HG02759 (cell line): ENCODE measurements around the gene TIMM50.

Source experiments
- ATAC-seq: cut with Tn5 transposase; IDR thresholded peaks from one replicate; pipeline ENCODE4 v1.9.1; 2021; ENCODE audit warnings: mild to moderate bottlenecking, moderate library complexity; ENCODE audit not compliant: unreplicated experiment

Gene TIMM50

DNA sequence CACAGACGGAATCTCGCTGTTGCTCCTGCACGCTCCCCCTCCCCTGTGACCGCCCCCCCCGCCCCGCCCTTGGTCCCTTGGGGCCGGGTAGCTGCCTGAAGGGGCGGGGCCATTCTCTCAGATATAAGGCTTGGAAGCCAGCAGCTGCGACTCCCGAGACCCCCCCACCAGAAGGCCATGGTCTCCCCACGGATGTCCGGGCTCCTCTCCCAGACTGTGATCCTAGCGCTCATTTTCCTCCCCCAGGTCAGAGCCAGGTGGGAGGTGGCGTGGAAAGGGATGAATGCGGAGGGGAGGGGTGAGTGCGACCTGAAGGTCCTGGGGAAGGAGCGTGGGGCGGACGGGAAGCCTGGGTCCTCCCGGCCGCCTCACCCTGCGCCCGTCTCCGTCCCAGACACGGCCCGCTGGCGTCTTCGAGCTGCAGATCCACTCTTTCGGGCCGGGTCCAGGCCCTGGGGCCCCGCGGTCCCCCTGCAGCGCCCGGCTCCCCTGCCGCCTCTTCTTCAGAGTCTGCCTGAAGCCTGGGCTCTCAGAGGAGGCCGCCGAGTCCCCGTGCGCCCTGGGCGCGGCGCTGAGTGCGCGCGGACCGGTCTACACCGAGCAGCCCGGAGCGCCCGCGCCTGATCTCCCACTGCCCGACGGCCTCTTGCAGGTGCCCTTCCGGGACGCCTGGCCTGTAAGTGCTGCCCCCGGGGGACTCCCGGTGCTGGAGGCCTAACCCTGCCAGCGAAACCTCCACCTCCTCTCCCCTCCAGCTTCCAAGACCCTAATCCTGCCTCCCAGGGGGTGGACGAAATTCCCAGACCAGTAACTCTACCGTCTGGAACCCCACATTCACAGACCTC is 18.4 kb downstream of the TIMM50 start, which contains the start of gene DLL3:
TSS of gene DLL3 (plus strand) at position 150 of the 845 bp plus-strand sequence. CDS start at position 178, 28 bp downstream.
- ATAC-seq = no peak

DNA sequence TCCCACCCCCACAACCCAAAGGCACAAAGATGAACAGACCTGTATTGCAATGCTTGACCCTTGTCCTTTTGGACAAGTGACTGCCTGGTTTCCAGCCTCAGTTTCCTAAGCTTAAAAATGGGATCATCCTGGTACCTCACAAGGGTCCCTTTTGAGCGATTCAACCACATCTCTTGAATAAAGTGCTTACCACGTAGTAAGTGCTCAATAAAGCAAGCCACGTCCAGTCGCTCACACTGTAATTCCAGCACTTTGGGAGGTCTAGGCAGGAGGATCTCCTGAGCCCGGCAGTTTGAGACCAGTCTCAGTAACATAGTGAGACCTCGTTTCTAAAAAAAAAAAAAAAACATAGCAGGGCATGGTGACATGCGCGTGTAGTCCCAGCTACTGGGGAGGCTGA is 19.3 kb downstream of the TIMM50 start:
- no peak for ATAC-seq

DNA sequence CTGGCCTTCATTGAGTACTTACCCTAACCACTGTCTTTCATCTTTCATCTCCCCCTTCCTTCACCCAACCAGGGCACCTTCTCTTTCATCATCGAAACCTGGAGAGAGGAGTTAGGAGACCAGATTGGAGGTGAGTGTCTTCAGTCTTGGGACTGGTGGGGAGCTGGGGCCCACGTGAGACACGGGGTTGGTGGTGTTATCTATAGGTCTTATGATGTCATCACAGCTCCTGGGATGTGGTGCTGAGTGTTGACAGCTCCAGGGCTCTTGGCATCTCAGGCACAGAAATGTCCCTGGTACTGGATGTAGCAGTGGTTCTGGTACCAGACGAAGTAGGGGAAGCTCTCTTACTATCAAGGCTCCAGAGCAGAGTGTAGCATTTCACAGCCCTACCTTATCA is 19.9 kb downstream of the TIMM50 start:
- no peak for ATAC-seq

DNA sequence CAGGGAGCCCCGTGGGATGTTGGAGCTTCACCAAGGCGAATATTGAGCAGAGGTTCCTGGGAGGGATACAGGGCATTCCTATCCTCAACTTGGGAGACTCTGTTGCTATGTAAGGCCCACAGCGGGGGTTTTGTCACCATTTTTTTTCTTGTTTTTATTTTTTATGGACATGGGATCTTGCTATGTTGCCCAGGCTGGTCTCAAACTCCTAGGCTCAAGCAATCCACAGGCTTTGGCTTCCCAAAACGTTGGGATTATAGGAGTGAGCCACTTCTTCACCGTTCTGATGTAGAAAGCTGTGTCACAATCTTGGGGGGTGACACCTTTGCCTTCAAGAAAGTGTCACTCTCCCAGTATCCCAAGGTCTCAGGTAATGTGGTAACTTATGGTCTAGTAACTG is 20.7 kb downstream of the TIMM50 start:
- ATAC-seq = no peak

DNA sequence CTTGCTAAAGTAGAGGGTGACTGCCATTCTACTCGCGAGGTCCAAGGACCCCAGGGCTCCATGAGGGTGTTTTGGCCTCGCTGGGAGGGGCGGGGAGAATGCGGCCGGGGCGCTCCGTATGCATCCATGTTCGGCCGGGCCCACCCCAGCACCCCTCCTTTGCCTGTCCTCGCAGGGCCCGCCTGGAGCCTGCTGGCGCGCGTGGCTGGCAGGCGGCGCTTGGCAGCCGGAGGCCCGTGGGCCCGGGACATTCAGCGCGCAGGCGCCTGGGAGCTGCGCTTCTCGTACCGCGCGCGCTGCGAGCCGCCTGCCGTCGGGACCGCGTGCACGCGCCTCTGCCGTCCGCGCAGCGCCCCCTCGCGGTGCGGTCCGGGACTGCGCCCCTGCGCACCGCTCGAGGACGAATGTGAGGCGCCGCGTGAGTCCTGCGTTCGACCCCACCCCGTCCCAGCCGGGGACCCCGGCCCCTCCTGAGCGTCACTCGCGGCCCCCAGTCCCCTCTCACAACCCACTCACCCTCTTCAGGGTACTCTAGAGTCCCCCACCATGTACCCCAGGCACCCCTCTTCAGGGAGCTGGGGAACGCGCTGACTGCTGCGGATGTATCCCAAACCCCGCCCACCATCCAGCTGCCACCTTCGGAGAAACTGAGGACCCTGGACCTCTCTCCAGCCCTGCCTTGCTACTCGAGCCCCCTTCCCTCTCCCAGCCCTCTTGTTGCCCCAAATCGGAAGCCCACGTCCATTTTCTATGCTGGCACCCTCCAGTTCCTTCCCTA is 22.2 kb downstream of the TIMM50 start:
- peak; percentile 46 for ATAC-seq

DNA sequence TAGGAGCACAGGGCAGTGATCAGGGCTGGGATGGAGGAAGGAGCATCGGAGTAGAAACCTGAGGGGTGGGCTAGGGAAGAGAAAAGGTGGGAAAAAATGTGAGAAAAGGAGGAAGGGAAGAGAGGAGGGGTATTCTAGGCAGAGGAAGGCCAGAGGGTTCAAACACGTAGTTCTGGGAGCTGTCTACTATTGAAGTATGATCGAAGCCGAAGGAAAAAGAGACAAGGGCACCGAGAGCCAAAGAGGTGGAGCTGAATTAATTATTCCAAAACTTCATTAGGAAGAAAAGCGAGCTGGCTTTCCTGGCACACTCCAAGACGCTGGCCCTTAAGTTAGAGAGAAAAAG is 25.9 kb downstream of the TIMM50 start:
- ATAC-seq = no peak

DNA sequence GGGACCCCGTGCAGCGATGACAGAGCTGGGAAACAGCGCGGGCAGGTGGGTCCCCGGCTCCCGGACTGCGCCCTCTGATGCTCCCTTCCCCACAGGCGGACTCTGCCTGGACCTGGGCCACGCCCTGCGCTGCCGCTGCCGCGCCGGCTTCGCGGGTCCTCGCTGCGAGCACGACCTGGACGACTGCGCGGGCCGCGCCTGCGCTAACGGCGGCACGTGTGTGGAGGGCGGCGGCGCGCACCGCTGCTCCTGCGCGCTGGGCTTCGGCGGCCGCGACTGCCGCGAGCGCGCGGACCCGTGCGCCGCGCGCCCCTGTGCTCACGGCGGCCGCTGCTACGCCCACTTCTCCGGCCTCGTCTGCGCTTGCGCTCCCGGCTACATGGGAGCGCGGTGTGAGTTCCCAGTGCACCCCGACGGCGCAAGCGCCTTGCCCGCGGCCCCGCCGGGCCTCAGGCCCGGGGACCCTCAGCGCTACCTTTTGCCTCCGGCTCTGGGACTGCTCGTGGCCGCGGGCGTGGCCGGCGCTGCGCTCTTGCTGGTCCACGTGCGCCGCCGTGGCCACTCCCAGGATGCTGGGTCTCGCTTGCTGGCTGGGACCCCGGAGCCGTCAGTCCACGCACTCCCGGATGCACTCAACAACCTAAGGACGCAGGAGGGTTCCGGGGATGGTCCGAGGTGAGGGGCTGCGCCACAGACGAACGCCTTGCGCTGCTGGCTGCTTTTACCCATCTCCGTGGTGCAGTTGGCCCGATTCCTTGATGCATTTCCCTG is 26.5 kb downstream of the TIMM50 start:
- ATAC-seq = no peak

DNA sequence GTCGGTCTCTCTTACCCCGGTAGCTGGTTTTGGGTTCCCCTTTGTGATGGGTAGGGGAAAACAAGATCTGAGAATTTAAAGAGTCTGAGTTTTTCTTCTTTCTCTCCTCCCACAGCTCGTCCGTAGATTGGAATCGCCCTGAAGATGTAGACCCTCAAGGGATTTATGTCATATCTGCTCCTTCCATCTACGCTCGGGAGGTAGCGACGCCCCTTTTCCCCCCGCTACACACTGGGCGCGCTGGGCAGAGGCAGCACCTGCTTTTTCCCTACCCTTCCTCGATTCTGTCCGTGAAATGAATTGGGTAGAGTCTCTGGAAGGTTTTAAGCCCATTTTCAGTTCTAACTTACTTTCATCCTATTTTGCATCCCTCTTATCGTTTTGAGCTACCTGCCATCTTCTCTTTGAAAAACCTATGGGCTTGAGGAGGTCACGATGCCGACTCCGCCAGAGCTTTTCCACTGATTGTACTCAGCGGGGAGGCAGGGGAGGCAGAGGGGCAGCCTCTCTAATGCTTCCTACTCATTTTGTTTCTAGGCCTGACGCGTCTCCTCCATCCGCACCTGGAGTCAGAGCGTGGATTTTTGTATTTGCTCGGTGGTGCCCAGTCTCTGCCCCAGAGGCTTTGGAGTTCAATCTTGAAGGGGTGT is 27.2 kb downstream of the TIMM50 start:
- no peak for ATAC-seq

DNA sequence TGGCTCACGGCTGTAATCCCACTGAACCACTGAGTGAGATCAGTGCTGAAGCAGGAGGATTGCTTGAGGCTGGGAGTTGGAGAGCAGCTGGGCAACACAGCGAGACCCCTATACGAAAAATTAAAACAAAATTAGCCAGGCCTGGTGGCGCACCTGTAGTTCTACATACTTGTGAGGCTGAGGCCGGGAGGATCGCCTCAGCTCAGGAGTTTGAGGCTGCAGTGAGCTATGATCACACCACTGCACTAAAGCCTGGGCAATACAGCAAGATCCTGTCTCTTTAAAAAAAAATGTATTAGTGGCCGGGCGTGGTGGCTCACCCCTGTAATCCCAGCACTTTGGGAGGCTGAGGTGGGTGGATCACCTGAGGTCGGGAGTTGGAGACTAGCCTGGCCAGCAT is 28.0 kb downstream of the TIMM50 start:
- no peak for ATAC-seq

DNA sequence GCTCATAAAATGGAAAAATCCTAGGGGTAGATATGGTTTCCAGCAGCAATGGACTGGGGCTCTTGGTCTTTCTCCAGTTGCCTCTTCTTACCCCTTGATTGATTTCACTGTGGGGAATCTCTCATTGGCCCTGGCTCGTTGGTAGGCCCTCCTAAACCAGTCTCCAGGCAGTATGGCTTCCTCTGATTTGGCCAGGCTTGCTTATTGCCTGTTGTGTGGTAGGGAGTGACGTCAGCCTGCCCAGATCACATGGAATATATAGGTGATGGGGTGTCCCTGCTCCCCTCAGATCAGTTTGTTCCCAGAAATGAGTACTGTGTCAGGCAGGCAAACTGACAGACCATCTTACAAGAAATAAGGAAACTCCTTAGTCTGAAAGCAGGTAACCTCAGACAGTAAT is 28.6 kb downstream of the TIMM50 start:
- no peak for ATAC-seq

DNA sequence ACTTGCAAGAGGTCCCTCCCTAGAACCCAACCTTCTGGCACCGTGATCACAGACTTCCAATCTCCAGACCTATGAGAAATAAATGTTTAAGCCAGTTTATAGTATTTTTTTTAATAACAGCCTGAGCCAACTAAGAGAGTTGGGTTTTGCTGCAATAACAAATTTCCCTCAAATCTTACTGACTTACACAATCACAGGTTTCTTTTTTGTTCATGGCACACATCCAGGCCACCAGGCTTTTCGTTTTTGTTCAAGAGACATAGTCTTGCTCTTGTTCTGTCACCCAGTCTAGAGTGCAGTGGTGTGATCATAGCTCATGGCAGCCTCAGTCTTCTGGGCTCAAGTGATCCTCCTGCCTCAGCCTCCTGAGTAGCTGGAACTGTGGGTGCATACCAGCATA is 32.4 kb downstream of the TIMM50 start:
- no peak for ATAC-seq

DNA sequence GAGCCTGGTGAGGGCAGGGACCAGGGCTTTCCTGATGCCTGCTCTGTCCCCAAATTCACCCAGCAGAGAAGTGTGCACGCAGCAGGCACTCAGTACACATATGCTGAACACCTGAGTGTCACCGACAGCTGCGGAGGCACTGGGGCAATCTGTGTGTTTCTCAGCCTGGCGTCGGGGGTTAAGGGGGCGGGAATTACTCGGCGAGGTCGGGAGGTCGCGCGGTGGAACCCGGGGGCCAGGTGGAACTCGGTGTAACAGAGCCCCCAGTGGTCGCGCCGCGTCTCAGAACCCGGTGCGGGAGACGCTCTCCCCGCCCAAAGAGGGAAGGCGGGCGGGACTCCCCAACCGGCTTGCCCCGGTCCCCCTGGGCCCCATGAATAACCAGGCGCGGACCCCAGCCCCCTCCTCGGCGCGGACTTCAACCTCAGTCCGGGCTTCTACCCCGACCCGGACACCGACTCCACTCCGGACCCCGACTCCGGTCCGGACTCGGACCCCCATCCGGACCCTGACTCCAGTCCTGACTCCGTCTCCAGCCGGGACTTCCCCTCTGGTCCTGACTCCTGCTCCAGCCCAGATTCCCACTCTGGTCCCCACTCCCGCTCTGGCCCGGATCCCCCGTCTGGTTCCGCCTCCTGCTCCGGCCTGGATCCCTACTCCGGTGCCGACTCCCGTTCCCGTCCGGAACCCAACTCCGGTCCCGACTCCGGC is 34.4 kb downstream of the TIMM50 start, which contains the start of gene SELENOV:
TSS of gene SELENOV (plus strand) at position 300 of the 711 bp plus-strand sequence. CDS start at position 374, 74 bp downstream.
- ATAC-seq = no peak

DNA sequence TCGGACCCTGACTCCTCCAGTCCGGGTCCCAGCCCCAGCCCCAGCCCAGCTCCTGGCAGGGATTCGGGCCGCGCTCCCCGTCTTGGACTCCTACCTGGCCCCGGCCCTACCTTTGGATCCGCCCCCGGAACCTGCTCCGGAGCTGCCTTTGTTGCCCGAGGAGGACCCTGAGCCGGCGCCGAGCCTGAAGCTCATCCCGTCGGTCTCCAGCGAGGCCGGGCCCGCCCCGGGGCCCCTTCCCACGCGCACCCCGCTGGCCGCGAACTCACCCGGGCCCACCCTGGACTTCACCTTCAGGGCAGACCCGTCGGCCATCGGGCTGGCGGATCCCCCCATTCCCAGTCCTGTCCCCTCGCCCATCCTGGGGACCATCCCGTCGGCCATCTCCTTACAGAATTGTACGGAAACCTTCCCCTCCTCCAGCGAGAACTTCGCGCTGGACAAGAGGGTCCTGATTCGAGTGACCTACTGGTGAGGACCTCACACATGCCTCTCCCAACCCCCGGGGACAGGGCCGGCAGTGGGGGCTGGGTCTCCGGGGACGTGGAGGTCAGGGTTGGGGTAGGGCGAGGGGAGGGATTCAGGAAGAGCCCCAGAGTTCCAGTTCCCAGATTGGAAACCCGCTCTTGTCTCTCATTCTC is 35.0 kb downstream of the TIMM50 start:
- ATAC-seq = no peak

DNA sequence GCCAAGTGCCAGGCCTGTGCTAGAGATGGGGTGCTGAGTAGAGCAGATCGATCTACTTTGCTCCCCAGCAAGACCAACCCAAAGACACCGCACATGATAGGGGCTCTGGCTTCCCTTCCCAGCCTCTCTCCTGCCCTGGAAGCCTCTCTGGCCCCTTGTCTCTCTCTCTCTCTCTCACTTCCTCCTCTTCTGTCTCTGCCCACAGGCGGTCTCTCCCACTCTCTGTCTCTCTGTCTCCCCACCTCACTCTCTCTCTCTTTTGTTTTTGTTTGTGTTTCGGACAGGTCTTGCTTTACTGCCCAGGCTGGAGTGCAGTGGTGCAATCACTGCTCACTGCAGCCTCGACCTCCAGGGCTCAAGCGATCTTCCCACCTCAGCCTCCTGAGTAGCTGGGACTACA is 35.6 kb downstream of the TIMM50 start:
- no peak for ATAC-seq

DNA sequence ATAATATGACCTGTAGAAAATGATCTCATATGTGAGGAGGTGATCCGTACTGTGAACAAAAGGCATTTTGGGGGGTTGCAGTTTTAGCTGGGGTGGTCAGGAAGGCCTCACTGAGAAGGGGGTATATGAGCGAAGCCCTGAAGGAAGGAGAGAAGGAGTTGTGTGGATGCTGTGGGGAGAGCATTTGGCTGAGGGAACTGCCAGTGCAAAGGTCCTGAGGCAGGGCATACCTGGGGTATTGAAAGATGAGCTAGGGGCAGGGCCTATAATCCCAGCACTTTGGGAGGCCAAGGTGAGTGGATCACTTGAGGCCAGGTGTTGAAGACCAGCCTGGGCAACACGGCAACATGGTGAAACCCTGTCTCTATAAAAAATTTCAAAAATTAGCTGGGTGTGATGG is 36.8 kb downstream of the TIMM50 start:
- ATAC-seq = no peak

DNA sequence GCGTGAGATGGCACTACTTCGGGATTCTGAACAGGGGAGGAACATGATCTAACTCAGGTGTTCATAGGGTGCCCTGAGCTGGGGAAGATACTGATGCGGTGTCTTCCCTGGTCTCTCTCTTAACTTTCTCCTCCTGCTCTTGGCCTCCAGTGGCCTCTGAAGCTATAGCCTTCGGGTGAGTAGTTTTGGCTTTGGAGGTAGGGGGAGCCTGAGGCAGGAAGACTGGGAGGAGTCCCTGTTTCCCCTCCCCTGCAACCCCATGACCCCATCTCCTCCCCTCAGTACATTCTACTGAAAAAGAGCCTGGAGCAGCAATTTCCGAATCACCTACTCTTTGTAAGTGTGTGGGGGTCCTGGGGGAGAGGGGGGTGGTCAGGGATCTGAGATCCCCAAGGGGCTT is 37.8 kb downstream of the TIMM50 start:
- no peak for ATAC-seq

DNA sequence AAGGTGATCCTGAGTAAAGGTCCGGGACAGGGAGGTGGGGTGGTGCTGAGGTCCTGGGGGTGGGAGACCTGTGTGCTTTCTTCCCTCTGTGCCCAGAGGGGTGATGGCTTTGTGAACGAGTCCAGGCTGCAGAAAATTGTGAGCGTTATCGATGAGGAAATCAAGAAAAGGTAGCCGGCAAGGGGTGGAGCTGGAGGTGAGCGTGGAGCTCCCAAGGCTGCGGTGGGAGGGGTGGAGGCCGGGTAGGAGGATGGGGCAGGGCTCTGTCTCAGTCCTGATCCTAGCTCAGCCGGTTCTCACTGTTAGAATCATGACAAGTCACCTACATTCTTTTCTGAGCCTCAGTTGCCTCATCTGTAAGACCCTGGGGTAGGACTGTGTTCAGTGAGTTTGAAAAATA is 38.3 kb downstream of the TIMM50 start:
- ATAC-seq = no peak

DNA sequence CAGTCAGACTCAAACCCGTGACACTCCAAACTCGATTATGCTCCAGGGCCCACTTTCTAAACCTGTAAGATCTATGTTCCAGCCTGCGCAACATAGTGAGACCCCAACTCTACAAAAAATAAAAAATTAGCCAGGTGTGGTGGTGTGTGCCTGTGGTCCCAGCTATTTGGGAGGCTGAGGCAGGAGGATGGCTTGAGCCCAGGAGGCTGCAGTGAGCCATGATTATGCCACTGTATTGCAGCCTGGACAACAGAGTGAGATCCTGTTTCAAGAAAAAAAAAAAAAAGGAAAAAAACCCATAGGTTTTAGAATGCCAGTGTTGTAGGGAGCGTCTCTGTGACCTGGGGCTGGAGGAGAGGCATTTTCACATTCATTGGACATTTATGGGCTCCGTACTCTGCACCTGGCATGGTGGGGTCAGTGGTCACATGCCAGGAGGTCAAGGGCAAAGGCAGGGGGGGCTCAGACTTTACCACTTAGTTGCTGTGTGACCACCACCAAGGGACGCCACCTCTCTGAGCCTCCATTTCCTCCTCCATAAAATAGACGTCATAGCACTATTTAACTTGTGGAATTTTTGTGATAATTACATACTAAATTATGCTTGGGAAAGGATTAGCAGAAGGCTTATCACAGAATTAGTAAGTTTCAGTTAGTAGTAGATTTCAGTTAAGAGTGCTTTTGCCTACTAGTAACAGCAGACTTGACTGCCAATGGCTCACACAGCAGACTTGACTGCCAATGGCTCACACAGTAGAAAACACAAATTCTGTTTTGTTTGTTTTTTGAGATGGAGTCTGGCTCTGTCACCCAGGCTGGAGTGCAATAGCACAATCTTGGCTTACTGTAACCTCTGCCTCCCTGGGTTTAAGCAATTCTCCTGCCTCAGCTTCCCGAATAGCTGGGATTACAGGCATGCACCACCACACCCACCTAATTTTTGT is 40.2 kb downstream of the TIMM50 start:
- ATAC-seq = no peak

DNA sequence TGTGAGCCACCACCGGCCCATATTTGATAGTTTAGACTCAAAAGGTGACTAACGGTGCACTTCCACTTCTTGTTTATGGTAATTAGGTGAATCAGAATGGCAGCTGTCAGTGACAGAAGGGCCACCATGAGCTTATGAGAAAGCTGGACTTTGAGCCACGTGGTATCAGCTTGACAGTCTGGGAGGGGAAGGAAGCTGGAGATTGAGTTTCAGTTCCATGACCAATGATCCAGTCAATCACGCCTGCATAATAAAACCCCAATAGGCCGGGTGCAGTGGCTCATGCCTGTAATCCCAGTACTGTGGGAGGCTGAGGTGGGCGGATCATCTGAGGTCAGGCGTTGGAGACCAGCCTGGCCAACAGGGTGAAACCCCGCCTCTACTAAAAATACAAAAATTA is 43.9 kb downstream of the TIMM50 start:
- ATAC-seq = no peak
